Hepatocyte (in vitro differentiated cells): ENCODE results near the gene ZNF792.

Source experiments
- CTCF ChIP-seq: fragments of 200-600 bp; sonication (generic); IDR thresholded peaks from 2 replicates; pipeline ENCODE4 v1.5.1; 2016; ENCODE audit warnings: antibody characterized with exemption, mild to moderate bottlenecking; ENCODE audit not compliant: poor library complexity
- EZH2 ChIP-seq: fragments of 200-600 bp; sonication (generic); IDR thresholded peaks from 2 replicates; pipeline ENCODE4 v1.6.1; 2016; ENCODE audit warnings: antibody characterized with exemption, mild to moderate bottlenecking, borderline replicate concordance
- EZH2phosphoT487 ChIP-seq: fragments of 200-600 bp; sonication (generic); IDR thresholded peaks from one replicate; pipeline ENCODE4 v1.6.1; 2018; ENCODE audit warnings: antibody characterized with exemption, mild to moderate bottlenecking, low read depth, moderate library complexity; ENCODE audit not compliant: unreplicated experiment, severe bottlenecking

DNA sequence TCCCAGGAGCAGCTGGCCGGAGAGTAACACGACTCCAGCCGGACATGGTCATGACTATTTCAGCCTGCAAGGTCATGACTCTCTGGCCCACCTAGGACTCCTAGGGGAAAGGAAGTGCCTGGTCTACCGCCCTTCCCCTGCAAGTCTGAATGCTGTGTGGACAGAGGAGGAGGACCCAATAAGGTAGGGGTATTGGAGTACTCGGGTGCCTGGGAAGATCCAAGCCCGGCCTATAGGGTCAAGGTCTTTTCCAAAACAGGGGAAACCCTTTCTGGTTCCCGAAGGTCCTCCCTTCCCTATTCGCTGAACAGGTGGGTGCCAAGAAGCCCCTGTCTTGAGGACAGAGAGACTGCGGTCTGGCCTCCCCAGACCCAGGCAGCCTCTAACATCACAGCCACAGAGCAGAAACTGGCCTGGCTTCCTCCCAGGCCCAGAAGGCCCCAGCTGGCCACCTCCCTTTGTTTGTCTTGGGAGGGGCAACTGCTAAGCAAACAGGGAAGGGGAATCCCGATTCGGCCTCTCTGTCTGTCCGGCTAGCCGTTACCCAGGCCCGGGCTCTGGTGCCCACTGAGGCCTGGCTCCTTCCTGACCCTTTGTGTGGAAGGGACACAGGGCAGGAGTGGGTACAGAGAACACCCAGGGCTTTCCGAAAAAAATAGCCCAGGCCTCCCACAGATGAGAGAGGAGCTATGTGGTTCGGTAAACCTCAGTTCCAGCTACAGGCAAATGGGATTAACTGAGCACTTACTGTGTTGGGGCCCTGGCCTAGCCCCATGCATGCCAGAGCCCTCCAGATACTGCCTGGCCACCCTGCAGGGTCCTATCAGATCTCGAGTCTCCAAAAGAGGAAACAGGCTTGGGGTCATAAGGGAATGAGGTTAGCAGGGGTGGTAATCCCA is 30.9 kb upstream of the ZNF792 start:
- TF ChIP-seq EZH2 = no peak
- TF ChIP-seq CTCF = no peak
- no peak for TF ChIP-seq EZH2phosphoT487
